GM12875 (cell line): Measurements from ENCODE around the gene TULP4.

Experiments
- H3K4me3 ChIP-seq: one replicate; pipeline ENCODE4 v1.5.1; 2011; ENCODE audit warnings: low read depth, low read length, control low read depth
- TF ChIP-seq, protein P1 (sequence below): IDR thresholded peaks from 2 replicates; pipeline ENCODE4 v1.5.1; 2011; ENCODE audit warnings: low read depth, mild to moderate bottlenecking, control low read depth, inconsistent platforms, low read length, moderate library complexity, borderline replicate concordance; ENCODE audit not compliant: insufficient read depth

TULP4 gene

DNA sequence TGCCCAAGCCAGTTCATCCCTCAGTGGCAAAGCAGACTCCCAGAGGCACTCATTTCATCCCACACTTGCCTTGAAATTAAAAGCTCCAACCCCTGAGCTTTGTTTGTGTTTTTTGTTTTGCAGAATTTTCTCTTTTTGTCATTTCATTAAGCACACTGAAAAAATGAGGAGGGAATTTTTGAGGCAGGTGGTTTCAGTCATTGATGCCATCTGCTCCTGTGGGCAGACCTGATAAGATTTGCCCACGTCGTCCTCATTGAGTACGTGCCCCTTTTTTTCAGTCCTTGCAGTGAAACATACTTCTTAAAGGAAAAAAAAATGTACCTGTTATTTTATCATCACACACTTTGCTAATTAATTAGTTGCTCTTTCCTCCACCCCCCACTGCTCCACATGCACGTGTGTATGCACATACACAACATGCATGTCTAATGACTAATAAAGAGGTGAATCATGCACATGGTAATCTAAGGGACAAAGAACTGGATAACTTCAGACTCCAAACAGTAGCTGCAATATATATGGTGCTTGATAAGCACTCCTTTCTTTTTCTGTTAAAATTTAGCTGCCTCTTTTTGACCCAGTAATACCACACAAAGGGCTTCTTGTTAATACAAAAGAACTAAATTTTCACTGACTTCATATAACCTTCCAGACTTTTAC is 145.5 kb downstream of the TULP4 start:
- H3K4me3 ChIP-seq: no peak overlapping the region
- TF ChIP-seq, protein P1, sequence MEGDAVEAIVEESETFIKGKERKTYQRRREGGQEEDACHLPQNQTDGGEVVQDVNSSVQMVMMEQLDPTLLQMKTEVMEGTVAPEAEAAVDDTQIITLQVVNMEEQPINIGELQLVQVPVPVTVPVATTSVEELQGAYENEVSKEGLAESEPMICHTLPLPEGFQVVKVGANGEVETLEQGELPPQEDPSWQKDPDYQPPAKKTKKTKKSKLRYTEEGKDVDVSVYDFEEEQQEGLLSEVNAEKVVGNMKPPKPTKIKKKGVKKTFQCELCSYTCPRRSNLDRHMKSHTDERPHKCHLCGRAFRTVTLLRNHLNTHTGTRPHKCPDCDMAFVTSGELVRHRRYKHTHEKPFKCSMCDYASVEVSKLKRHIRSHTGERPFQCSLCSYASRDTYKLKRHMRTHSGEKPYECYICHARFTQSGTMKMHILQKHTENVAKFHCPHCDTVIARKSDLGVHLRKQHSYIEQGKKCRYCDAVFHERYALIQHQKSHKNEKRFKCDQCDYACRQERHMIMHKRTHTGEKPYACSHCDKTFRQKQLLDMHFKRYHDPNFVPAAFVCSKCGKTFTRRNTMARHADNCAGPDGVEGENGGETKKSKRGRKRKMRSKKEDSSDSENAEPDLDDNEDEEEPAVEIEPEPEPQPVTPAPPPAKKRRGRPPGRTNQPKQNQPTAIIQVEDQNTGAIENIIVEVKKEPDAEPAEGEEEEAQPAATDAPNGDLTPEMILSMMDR: no peak

DNA sequence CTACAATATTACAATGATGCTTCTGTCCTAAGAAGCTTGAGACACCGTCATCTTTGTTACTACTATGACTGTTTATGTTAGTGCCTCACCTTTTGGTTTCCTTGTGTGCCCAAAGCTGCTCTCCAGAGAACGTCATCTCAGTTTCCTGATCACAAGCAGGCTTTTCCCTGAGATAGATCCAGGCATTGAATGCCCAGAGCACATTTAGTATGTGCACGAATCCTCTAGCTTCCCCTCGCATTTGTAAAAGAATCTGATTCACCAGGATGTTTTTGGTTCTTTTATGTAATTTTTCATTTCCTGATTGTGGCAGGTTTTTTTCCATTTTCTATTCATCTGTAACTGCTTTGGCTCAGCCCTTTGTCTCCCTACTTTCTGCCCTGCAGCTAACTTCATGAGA is 147.5 kb downstream of the TULP4 start:
- H3K4me3 ChIP-seq: no peak overlapping the region
- TF ChIP-seq, protein P1: no peak

DNA sequence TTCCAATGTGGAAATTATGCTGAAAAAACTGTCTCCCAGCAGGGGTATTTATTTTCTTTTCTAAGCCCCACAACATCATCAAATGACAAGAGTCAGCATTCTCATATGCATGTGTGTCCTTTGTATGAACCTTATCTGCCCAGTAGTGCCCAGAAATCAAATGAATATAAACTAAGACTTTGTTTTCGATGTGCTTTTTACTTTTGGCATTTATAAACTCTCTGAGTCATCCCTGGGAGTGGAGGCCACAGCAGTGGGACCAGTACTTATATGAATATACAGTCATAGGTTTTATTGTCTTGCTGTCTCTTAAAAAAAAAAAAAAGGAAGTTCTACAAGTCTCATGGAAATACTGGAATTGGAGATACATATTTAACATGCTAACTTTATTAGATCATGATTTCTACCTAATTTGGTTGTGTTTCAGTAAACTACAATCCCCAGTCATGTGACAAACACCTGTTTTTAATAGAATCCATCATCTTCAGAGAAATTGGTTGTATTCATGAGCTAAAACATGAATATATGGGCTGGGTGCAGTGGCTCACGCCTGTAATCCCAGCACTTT is 148.4 kb downstream of the TULP4 start:
- TF ChIP-seq, protein P1: no peak
- H3K4me3 ChIP-seq: no peak overlapping the region

DNA sequence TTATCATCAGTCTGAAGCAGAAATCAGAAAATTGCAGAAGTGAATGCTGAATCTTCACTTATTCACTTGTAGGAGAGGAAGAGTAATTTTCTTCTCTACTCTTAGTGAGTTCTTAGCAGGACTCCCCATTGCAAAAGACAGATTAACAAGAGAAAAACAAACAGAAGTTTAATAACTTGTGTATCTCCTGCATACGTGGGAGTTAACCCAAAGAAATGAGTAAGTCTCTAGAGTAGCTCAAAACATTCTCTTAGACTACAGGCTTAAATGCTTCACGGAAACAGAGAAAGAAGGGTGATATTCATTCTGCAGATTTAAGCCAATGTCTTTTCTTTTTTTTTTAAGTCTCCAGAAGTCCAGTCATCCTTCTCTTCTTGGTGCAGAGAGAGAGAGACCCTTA is 149.7 kb downstream of the TULP4 start:
- TF ChIP-seq, protein P1: no peak
- H3K4me3 ChIP-seq: no peak overlapping the region

DNA sequence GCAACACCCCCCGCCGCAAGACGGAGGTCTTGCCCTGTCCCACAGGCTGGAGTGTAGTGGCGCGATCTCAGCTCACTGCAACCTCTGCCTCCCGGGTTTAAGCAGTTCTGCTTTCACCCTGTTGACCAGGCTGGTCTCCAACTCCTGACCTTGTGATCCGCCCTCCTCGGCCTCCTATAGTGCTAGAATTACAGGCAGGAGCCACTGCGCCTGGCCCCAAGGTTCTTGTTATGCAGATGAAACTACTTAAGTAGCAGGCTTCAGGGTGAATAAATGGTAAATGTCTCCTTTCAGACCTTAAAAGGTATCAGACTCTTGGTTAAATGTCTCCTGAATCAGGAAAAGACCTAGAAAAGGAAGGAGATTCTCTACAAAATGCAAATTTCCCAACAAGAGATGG is 152.2 kb downstream of the TULP4 start:
- no peak overlapping the region for H3K4me3 ChIP-seq
- TF ChIP-seq, protein P1: no peak

DNA sequence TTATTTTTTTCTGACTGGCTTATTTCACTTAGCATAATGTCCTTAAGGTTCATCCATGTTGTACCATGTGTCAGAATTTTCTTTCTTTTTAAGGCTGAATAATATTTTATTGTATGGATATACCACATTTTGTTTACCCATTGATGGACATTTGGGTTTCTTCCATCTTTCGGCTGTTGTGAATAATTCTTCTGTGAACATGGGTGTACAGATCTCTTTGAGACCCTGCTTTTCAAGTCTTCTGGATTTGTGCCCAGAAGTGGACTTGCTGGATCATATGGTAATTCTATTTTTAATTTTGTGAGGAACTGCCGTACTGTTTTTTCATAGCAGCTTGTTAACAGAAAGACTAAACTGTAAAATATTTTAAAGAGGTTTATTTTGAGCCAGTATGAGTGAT is 153.0 kb downstream of the TULP4 start:
- TF ChIP-seq, protein P1: no peak
- H3K4me3 ChIP-seq: no peak overlapping the region

DNA sequence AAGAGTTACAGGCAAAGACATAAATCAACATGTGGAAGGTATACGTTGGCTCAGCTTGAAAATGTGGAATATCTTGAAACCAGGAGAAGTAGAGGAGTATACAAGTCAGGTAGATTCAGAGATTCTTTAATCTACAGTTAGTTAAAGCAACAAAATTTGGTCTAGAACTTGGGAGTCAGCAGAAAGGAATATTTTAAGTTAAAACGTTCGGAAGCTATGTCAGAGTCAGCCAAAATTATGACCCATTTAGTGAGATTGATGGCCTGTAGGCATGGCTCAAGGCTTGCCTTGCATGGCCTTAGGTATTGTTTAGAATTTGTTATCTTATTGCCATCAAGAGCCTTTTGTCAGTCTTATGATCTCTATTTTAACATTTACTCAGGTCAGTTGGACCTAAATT is 153.5 kb downstream of the TULP4 start:
- TF ChIP-seq, protein P1: no peak
- H3K4me3 ChIP-seq: no peak overlapping the region
